GM12878 (cell line): ENCODE results near the gene ZNF169. TPM values are rescaled to one million over a fixed set of nuclear protein-coding genes. Genes with fewer than 3 reads are reported as not detected.

ENCODE experiments used
- BACH1 ChIP-seq: fragments of 450-650 bp; IDR thresholded peaks from 2 replicates; pipeline ENCODE4 v1.6.1; 2017; ENCODE audit warnings: mild to moderate bottlenecking, borderline replicate concordance
- CEBPB ChIP-seq, 2 experiments: fragments of 150-350 bp in 1 of 2; IDR thresholded peaks; 2 replicates each; pipeline ENCODE4 v1.6.1; 2012 to 2014; ENCODE audit warnings: low read depth in 2 of 2, low read length in 2 of 2, borderline replicate concordance in 1 of 2, inconsistent platforms in 1 of 2
- CREB1 ChIP-seq: IDR thresholded peaks from 2 replicates; pipeline ENCODE4 v1.6.1; 2012; ENCODE audit warnings: low read depth, mild to moderate bottlenecking, inconsistent platforms
- DPF2 ChIP-seq: fragments of 450-650 bp; IDR thresholded peaks from 2 replicates; pipeline ENCODE4 v1.6.1; 2017; ENCODE audit warnings: mild to moderate bottlenecking
- EP300 ChIP-seq, 2 experiments: fragments of 150-350 bp in 1 of 2; IDR thresholded peaks; 2 replicates each; pipeline ENCODE4 v1.6.1; 2011 to 2012; ENCODE audit warnings: low read depth in 2 of 2, low read length in 2 of 2, borderline replicate concordance in 1 of 2, improper control_type of control experiment in 1 of 2, inconsistent platforms in 1 of 2; ENCODE audit not compliant: control insufficient read depth in 1 of 2
- ESRRA ChIP-seq: IDR thresholded peaks from 2 replicates; pipeline ENCODE4 v1.6.1; 2012; ENCODE audit warnings: mild to moderate bottlenecking, low read length, improper control_type of control experiment
- HDAC6 ChIP-seq: fragments of 200-600 bp; sonication (generic); IDR thresholded peaks from one replicate; pipeline ENCODE4 v1.8.0; 2017; ENCODE audit warnings: antibody characterized with exemption; ENCODE audit not compliant: unreplicated experiment
- KAT2A ChIP-seq: conservative IDR thresholded peaks from 2 replicates; pipeline ENCODE4 v1.6.1; 2011; ENCODE audit warnings: low read depth, low read length; ENCODE audit not compliant: control insufficient read depth
- MXI1 ChIP-seq: fragments of 150-350 bp; IDR thresholded peaks from 2 replicates; pipeline ENCODE4 v1.6.1; 2011; ENCODE audit warnings: low read depth, mild to moderate bottlenecking, inconsistent platforms, low read length, improper control_type of control experiment
- NFYB ChIP-seq: IDR thresholded peaks from 2 replicates; pipeline ENCODE4 v1.6.1; 2011; ENCODE audit warnings: low read depth, mild to moderate bottlenecking, low read length, improper control_type of control experiment, moderate library complexity; ENCODE audit not compliant: insufficient read depth
- RAD21 ChIP-seq: IDR thresholded peaks from 2 replicates; pipeline ENCODE4 v1.6.1; 2011; ENCODE audit warnings: mild to moderate bottlenecking, low read depth, low read length, moderate library complexity; ENCODE audit not compliant: insufficient read depth
- RFX5 ChIP-seq: IDR thresholded peaks from 2 replicates; pipeline ENCODE4 v1.6.1; 2011; ENCODE audit warnings: low read depth, low read length, improper control_type of control experiment
- SP1 ChIP-seq: IDR thresholded peaks from one replicate; pipeline ENCODE4 v1.6.1; 2011; ENCODE audit warnings: low read depth, low read length
- SRF ChIP-seq, 2 experiments: IDR thresholded peaks; 2 replicates each; pipeline ENCODE4 v1.6.1; 2011; ENCODE audit warnings: low read depth in 2 of 2, low read length in 2 of 2, mild to moderate bottlenecking in 1 of 2, moderate library complexity in 1 of 2
- SUPT20H ChIP-seq: IDR thresholded peaks from 2 replicates; pipeline ENCODE4 v1.6.1; 2011; ENCODE audit warnings: low read depth, mild to moderate bottlenecking, low read length, moderate library complexity, borderline replicate concordance; ENCODE audit not compliant: control insufficient read depth
- TCF12 ChIP-seq: IDR thresholded peaks from 2 replicates; pipeline ENCODE4 v1.6.1; 2011; ENCODE audit warnings: low read depth, mild to moderate bottlenecking, low read length
- TCF3 ChIP-seq: IDR thresholded peaks from 2 replicates; pipeline ENCODE4 v1.6.1; 2012; ENCODE audit warnings: low read depth, mild to moderate bottlenecking, low read length, borderline replicate concordance; ENCODE audit not compliant: insufficient read depth
- ZNF217 ChIP-seq: fragments of 450-650 bp; IDR thresholded peaks from 2 replicates; pipeline ENCODE4 v1.6.1; 2017; ENCODE audit warnings: antibody characterized with exemption, mild to moderate bottlenecking
- ZNF622 ChIP-seq: fragments of 450-650 bp; IDR thresholded peaks from 2 replicates; pipeline ENCODE4 v1.6.1; 2017; ENCODE audit warnings: mild to moderate bottlenecking, inconsistent platforms
- ZZZ3 ChIP-seq: IDR thresholded peaks from 2 replicates; pipeline ENCODE4 v1.6.1; 2011; ENCODE audit warnings: low read depth; ENCODE audit not compliant: control insufficient read depth, insufficient read length
- polyA plus RNA-seq, 11 experiments: library from polyadenylated mRNA; depleted of rRNA in 4 of 11; unstranded in 6 of 11; stranded (reverse) in 5 of 11; fragments of >200 nt; fragmentation: Nextera tagmentation in 4 of 11; fragmentation: Illumina TruSeq in 1 of 11; extraction: Ambion mirVana in 4 of 11; extraction: Trizol in 1 of 11; gene quantifications; 1 replicate in 1 of 11; 2 replicates in 10 of 11; pipeline versions ENCODE4 v1.2.1 to v1.2.3, GENCODE V29; 2011 to 2016; ENCODE audit warnings: inconsistent platforms in 2 of 11, missing spikeins in 2 of 11, low read depth in 1 of 11
- total RNA-seq, 4 experiments: library from RNA; depleted of rRNA in 3 of 4; stranded (reverse); fragments of >200 nt in 3 of 4; fragmentation: Illumina TruSeq in 1 of 4; extraction: Trizol in 1 of 4; gene quantifications; 2 replicates each; pipeline versions ENCODE4 v1.2.1 to v1.2.3, GENCODE V29; 2013 to 2021
- TF ChIP-seq, protein P1 (sequence below): fragments of 450-650 bp; IDR thresholded peaks from 2 replicates; pipeline ENCODE4 v1.6.1; 2017; ENCODE audit warnings: mild to moderate bottlenecking, moderate library complexity
- TF ChIP-seq, protein P2 (sequence below): fragments of 450-650 bp; IDR thresholded peaks from 2 replicates; pipeline ENCODE4 v1.6.1; 2016; ENCODE audit warnings: mild to moderate bottlenecking
- TF ChIP-seq, protein P3 (sequence below): fragments of 450-650 bp; IDR thresholded peaks from 2 replicates; pipeline ENCODE4 v1.6.1; 2018; ENCODE audit warnings: mild to moderate bottlenecking, low read depth, moderate library complexity; ENCODE audit not compliant: partially characterized antibody

ZNF169 gene
- total and polyA plus RNA-seq, 10 of the 15 experiments (the other 5 are each of a cell fraction or from before 2014, with no cell fraction given) = 2.2 to 15.7 (median 5.8) TPM

DNA sequence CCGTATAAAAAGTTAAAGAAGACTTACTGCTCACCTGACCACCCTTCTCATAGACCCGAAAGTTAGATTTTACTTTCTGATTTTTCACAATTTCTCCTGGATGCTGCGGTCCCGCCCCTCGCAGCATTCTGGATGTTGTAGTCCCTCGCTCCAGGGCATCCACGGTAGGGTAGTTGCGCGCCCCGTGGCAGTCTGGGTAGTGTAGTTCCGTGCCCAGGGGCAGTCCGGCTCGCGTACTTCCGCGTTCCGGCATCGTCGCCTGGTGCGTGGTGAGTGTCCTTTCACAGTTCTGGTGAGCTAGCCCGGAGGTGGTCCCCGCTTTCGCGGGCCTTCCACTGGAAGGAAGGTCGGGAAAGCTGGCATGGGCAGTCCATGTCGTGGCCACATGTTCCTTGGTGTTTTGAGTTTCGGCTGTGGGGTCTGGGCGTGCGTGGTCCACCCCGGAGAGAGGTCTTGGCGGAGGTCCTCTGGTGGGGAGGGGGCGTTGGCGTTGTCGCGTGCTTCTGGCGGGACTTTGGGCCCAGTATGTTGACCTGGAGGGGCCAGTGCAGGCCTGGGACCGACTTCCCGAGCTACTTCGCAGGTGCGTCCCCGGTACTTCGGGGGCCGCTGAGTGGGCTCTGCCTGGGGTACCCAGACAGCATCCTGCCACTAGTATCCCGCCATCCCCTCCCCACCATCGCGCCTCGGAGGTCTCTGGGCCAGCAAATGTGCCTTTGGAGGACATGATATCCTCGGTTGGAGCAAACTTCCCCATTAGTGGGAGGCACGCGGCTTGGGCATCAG lies at the start of gene ZNF169 (continued):
- TF ChIP-seq, protein P1, sequence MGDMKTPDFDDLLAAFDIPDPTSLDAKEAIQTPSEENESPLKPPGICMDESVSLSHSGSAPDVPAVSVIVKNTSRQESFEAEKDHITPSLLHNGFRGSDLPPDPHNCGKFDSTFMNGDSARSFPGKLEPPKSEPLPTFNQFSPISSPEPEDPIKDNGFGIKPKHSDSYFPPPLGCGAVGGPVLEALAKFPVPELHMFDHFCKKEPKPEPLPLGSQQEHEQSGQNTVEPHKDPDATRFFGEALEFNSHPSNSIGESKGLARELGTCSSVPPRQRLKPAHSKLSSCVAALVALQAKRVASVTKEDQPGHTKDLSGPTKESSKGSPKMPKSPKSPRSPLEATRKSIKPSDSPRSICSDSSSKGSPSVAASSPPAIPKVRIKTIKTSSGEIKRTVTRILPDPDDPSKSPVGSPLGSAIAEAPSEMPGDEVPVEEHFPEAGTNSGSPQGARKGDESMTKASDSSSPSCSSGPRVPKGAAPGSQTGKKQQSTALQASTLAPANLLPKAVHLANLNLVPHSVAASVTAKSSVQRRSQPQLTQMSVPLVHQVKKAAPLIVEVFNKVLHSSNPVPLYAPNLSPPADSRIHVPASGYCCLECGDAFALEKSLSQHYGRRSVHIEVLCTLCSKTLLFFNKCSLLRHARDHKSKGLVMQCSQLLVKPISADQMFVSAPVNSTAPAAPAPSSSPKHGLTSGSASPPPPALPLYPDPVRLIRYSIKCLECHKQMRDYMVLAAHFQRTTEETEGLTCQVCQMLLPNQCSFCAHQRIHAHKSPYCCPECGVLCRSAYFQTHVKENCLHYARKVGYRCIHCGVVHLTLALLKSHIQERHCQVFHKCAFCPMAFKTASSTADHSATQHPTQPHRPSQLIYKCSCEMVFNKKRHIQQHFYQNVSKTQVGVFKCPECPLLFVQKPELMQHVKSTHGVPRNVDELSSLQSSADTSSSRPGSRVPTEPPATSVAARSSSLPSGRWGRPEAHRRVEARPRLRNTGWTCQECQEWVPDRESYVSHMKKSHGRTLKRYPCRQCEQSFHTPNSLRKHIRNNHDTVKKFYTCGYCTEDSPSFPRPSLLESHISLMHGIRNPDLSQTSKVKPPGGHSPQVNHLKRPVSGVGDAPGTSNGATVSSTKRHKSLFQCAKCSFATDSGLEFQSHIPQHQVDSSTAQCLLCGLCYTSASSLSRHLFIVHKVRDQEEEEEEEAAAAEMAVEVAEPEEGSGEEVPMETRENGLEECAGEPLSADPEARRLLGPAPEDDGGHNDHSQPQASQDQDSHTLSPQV = no peak
- TF ChIP-seq BACH1 (no peak), RAD21 (no peak), SRF (IDR thresholded peaks at IDR 0.05; ENCODE audit: low read depth in 2 of 2, low read length in 2 of 2) (no peak), HDAC6 (no peak), DPF2 (no peak), SUPT20H (no peak), CEBPB (IDR thresholded peaks at IDR 0.05; ENCODE audit: borderline replicate concordance in 1 of 2, low read depth in 2 of 2, low read length in 2 of 2) (no peak), TCF12 (no peak), ZZZ3 (no peak), RFX5 (no peak), CREB1 (peak; percentile 86), NFYB (no peak), EP300 (IDR thresholded peaks at IDR 0.05; ENCODE audit: borderline replicate concordance in 1 of 2, control insufficient read depth in 1 of 2, low read depth in 2 of 2, low read length in 2 of 2) (no peak), KAT2A (no peak), ZNF622 (no peak), SP1 (peak; percentile 67), TCF3 (no peak), ESRRA (no peak), MXI1 (no peak; the same call in 1 of the 2 replicates), ZNF217 (no peak)
- TF ChIP-seq, protein P2, sequence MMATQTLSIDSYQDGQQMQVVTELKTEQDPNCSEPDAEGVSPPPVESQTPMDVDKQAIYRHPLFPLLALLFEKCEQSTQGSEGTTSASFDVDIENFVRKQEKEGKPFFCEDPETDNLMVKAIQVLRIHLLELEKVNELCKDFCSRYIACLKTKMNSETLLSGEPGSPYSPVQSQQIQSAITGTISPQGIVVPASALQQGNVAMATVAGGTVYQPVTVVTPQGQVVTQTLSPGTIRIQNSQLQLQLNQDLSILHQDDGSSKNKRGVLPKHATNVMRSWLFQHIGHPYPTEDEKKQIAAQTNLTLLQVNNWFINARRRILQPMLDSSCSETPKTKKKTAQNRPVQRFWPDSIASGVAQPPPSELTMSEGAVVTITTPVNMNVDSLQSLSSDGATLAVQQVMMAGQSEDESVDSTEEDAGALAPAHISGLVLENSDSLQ = no peak
- TF ChIP-seq, protein P3, sequence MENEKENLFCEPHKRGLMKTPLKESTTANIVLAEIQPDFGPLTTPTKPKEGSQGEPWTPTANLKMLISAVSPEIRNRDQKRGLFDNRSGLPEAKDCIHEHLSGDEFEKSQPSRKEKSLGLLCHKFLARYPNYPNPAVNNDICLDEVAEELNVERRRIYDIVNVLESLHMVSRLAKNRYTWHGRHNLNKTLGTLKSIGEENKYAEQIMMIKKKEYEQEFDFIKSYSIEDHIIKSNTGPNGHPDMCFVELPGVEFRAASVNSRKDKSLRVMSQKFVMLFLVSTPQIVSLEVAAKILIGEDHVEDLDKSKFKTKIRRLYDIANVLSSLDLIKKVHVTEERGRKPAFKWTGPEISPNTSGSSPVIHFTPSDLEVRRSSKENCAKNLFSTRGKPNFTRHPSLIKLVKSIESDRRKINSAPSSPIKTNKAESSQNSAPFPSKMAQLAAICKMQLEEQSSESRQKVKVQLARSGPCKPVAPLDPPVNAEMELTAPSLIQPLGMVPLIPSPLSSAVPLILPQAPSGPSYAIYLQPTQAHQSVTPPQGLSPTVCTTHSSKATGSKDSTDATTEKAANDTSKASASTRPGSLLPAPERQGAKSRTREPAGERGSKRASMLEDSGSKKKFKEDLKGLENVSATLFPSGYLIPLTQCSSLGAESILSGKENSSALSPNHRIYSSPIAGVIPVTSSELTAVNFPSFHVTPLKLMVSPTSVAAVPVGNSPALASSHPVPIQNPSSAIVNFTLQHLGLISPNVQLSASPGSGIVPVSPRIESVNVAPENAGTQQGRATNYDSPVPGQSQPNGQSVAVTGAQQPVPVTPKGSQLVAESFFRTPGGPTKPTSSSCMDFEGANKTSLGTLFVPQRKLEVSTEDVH = no peak
